MM.1S (cell line): Measurements from ENCODE around the gene FBXO17.

Source experiments
- EZH2 ChIP-seq: fragments of 300-600 bp; sonication (generic); optimal IDR thresholded peaks from 2 replicates; pipeline ENCODE3; 2017; ENCODE audit warnings: low read depth, mild to moderate bottlenecking, antibody characterized with exemption, low read length, mixed read lengths
- EZH2phosphoT487 ChIP-seq: fragments of 300-600 bp; sonication (generic); IDR thresholded peaks from 2 replicates; pipeline ENCODE4 v1.6.1; 2018; ENCODE audit warnings: antibody characterized with exemption, low read length
- TF ChIP-seq, protein P1 (sequence below): fragments of 300-600 bp; sonication (generic); IDR thresholded peaks from 2 replicates; pipeline ENCODE4 v1.5.1; 2016; ENCODE audit warnings: antibody characterized with exemption, low read length, mixed read lengths

DNA sequence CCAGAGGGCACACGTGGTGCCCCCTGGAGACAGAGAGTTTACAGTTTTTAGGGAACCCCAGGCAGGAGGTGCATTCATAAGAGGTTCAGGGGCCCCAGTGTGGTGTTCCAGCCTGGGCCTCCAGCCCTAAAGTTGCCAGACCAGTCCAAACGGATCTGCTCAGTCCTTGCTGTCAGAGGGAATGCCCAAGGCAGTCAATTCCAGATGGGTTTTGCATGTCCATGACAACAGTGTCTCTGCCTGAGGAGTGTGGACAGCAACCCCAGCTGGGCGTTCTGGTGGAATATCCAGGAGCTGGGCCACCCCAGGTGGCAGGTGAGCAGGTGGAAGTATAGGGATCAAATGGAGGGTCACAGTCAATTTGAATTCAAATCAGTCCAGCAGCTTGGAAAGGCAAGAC, 31.6 kb upstream of the FBXO17 start:
- TF ChIP-seq EZH2 (no peak), EZH2phosphoT487 (no peak)
- TF ChIP-seq, protein P1, sequence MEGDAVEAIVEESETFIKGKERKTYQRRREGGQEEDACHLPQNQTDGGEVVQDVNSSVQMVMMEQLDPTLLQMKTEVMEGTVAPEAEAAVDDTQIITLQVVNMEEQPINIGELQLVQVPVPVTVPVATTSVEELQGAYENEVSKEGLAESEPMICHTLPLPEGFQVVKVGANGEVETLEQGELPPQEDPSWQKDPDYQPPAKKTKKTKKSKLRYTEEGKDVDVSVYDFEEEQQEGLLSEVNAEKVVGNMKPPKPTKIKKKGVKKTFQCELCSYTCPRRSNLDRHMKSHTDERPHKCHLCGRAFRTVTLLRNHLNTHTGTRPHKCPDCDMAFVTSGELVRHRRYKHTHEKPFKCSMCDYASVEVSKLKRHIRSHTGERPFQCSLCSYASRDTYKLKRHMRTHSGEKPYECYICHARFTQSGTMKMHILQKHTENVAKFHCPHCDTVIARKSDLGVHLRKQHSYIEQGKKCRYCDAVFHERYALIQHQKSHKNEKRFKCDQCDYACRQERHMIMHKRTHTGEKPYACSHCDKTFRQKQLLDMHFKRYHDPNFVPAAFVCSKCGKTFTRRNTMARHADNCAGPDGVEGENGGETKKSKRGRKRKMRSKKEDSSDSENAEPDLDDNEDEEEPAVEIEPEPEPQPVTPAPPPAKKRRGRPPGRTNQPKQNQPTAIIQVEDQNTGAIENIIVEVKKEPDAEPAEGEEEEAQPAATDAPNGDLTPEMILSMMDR = no peak
